ENCODE results near the gene LCA5L.

The LCA5L gene

GRCh38 chr21:39445321-39446269 is at the start of gene LCA5L:
LCA5L (minus strand) TSS chr21:39445778; CDS start chr21:39428493, 17,285 bp downstream.
- peak; percentile 67 for DNase-seq

DNA sequence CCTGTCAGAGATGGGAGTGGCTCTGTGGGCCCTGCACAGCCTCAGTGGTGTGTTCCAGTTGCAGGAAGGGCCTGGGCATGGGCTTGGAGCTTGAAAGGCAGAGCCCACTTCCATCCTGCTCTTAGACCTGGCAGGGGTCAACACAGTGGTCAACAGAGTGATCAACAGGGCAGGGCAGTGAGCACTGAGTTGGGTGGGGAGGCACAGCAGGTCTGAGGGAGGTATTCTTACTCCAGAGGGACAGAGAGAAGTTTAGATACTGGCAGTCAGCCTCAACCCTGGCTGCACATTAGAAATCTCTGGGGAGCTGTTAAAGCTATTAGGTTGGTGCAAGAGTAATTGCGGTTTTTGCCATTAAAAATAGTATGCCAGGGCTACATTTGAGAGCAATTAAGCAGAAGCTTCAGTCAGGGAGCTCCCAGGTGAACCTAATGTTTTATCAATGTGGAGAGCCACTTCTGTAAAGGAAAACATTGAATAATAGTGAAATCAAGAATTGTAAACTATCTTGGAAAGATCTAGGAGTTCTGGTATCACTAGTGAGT is 43.9 kb upstream of the LCA5L start:
- DNase-seq = no peak

DNA sequence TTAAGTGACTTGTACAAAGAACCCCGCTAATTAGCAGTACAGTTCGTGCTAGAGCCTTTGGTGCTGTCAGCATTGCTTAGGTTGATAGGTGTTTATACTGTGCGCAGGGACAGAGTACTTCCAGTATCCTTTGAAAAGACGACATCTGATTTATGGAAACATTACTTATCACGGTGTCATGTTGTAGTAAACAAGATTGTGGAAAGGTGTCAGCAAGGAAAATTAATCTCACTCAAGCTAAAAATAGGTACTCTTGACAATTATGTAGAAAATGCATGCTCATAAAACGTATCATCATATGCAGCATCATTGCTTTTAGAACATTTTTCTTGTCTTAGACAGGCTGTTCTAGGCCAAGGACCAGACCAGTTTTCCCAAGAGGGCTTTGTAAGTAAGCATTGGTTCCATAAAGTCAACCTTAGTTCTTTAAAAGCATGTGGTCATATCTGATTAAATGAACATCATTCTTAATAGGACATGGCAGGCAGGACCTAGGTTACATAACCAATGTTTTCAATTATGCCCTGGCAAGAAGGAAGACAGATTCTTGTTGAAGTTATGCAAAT is 39.2 kb upstream of the LCA5L start:
- DNase-seq = no peak

- DNase-seq = no peak
Measured at GRCh38 chr21:39483917-39484316, 38.3 kb upstream of the LCA5L start.

DNA sequence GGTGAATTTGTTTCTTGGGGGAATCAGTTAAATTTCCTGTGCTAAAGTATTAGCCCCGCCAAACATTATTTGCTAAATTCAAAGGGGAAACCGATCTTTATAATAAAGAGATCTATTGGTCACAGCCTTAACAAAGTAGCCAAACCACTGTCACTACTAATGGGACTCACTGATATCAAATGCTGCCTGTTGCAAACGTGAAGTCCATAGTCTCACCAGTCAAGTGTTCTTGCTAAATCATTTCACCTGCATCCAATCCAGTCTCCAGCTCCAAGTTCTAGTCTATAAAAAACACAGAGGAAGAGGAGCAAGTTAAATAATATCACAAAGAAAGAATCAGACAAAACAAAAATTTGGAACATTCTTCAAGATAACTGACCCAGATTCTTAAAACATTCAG is 36.3 kb upstream of the LCA5L start:
- no peak for DNase-seq

- DNase-seq = no peak
Measured at GRCh38 chr21:39480271-39480670, 34.7 kb upstream of the LCA5L start.

DNA sequence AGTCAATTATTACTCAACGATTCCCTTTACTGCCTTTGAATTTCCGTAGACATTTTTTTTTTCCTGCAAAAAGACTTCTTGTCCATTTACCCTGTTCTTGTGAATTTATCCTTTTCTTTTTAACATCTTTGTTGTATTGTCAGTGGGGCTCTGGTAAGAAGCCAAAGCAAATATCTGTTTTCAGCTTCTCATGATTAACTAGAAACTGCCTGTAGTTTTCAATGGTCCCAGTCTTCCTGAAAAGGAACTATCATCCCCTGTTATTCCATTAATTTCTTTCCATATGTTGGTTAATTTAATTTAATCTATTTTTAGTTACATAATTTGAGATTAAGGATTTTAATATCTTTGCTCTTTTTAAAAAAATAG is 34.2 kb upstream of the LCA5L start:
- no peak for DNase-seq

- DNase-seq = no peak
Measured at GRCh38 chr21:39479164-39479813, 33.7 kb upstream of the LCA5L start.

DNA sequence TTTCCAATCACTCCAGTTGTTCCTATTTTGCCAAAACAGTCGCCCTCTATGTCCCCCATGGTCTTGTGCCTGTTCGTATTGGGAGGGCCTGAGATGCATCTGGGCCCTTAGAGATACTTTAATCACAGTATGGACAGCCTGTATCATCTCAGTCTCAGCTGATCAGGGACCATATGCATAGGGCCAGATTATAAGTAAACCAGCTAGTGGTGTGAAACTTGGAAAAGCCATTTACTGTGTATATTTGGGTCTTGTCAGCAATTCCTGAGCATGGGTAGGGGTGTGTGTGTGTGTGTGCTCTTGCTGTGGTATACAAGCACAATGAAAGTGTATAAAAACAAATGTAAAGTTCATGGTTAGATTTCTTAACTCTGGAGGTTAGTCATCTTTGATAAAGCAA is 29.0 kb upstream of the LCA5L start:
- DNase-seq = no peak

GRCh38 chr21:39472786-39473185 is 27.2 kb upstream of the LCA5L start:
- no peak for DNase-seq

DNA sequence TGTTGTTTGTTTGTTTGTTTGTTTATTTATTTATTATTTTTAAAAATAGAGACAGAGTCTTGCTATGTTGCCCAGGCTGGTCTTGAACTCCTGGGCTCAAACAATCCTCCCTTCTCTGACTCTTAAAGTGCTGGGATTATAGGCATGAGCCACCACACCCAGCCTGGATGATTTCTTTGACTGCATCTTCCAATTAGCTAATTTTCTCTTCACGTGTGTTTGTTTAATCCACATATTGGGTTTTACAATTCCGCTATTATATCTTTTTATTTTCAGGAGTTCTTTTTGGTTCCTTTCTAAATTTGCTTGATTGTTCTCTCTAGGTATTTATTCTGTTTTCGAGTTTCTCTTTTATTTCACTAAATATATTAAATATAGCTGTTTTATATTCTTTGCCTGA is 26.0 kb upstream of the LCA5L start:
- DNase-seq = no peak

DNA sequence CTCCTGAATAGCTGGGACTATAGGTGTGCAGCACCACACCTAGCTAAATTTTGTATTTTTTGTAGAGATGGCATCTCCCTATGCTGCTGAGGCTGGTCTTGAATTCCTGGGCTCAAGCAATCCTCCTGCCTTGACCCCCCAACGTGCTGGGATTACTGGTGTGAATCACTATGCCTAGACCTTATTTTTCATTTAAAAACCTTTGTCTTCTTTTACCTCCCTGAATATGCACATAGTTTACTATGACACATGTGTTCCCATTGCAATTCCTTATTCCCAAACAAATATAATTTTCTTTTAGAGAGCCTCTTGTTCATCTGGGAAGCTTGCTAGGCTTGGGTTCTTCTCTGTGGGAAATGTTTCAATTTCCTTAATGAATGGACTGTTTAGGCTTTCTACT is 23.0 kb upstream of the LCA5L start:
- DNase-seq = no peak

- DNase-seq = no peak
Measured at GRCh38 chr21:39467746-39468145, 22.2 kb upstream of the LCA5L start.

DNA sequence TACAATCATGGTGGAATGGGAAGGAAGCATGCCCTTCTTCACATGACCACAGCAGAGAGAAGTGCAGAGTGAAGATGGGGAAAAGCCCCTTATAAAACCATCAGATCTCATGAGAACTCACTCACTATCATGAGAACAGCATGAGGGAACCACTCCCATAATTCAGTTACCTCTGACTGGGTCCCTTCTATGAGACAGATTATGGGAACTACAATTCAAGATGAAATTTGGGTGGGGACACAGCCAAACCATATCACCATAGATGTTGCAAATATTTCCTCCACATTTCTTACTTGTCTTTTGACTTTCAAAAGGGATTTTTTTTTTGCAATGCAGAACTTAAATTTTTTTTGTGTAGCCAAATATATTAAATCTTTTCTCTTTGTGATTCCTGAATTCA is 21.0 kb upstream of the LCA5L start:
- no peak for DNase-seq

DNA sequence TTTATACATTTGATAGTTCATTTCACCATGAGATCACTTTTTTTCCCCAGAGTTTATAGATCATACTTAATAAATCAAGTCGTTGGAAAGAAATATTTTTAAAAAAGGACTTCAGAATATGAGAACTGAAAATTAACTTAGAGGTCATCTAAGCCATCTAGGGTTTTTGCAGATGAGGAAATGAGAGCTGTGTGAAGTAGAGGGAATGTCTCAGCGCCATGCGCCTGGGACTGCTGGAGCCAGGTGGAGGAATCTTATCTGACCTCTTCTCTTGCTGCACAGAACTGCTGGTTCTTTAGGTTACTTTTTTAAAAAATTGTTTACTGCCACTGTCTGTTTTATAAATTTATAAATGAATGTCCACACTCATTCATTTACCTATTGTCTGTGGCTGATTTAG is 17.7 kb upstream of the LCA5L start:
- no peak for DNase-seq

- DNase-seq = no peak
Measured at GRCh38 chr21:39461419-39461818, 15.8 kb upstream of the LCA5L start.

DNA sequence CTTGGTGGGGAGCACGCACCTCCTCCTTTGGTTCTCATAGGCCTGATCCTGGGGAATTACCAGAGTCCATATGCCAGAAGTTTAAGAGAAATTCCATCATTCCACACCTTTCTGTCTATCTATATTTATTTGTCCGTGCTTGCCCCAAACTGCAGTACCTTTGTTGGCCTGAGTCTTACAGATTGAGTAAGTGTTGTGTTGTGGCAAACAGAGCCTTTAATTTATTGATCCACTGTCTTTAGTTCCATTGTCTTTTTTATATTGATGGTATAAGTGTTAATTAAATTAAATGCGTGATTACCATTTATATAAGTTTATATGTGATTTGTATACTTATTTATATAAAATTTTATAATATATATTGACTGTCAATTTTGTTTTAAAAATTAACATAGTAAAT is 11.1 kb upstream of the LCA5L start:
- no peak for DNase-seq

GRCh38 chr21:39454949-39455668 is 9.5 kb upstream of the LCA5L start:
- DNase-seq = no peak

- no peak for DNase-seq
Measured at GRCh38 chr21:39453571-39454179, 8.1 kb upstream of the LCA5L start.

DNA sequence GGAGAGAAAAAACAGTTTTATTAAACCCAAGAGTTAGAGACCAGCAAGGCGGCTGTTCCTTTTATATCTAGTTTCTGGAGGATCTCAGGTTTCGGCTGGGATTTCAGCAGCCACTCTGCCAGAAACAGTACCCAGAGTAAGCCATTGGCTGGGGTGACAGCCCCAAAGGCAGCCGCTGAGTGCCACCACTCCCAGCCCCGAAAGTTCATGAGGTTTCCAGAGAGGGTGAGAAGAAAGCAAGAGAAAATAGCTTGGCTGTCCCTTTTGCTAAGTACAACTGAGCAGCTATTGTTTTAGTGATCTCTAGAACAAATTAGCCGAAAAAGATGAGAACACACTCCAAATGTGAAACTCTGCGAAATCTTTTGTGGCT is 7.4 kb upstream of the LCA5L start:
- DNase-seq = no peak

DNA sequence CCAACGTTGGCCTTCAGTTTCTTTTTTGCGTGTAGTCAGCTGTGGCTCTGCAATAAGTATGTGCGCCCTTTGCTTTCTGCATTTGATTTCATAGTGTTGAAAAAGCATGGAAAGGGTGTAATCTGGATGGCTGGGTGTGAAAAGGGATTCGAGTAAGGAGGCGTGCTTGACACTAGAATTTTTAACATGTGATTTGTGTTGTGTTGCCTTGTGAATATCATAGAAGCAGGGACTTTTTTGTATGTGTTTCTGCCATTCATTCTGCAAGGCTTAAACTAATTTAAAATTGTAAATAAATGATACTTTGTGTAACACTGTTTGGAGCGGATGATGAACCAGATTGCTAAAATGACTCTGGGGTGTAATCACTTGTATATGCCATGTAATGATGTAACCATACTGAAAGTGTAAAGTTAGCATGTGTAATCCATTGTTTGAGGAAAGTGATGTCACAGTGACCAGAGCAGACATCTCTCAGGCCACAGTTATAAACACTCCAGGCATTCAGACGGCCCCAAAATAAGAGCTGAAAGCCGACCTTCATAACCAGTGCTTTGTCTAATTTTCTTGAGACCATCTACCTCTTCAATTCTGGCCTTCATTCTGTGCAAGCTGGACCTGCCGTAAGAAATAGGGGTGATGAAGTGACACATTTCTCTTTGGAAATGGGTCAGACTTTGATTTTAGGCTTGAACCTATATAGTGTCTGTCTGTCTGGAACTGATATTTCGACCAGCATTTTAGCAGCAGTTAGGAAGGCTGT is 6.8 kb upstream of the LCA5L start:
- no peak for DNase-seq

All from SHP77 treated with DMSO at 0.1 percent for 48 hours (cell line).